HepG2 (cell line): Measurements from ENCODE around the gene PLA2G4A.

Experiments used
- JDP2 ChIP-seq: sonication (generic); formaldehyde crosslinking; IDR thresholded peaks from 2 replicates; pipeline ENCODE4 v1.8.1; 2022; ENCODE audit warnings: missing genetic modification reagents, borderline replicate concordance
- MTA1 ChIP-seq: sonication (generic); formaldehyde crosslinking; IDR thresholded peaks from 2 replicates; pipeline ENCODE4 v1.4.0; 2020; ENCODE audit warnings: missing genetic modification reagents, mild to moderate bottlenecking, borderline replicate concordance
- NFKBIZ ChIP-seq: IDR thresholded peaks from 2 replicates; pipeline ENCODE4 v1.6.1; 2018; ENCODE audit warnings: missing genetic modification reagents, missing compliant biosample characterization
- POLR2AphosphoS2 ChIP-seq: IDR thresholded peaks from 2 replicates; pipeline ENCODE4 v1.6.1; 2011; ENCODE audit warnings: low read depth, low read length, improper control_type of control experiment
- SUZ12 ChIP-seq: fragments of 150-350 bp; IDR thresholded peaks from 2 replicates; pipeline ENCODE4 v1.6.1; 2014; ENCODE audit warnings: low read depth, low read length
- TARDBP ChIP-seq: sonication (generic); formaldehyde crosslinking; IDR thresholded peaks from 2 replicates; pipeline ENCODE4 v1.8.0; 2022; ENCODE audit warnings: mild to moderate bottlenecking, missing genetic modification reagents
- ZNF570 ChIP-seq: sonication (generic); formaldehyde crosslinking; IDR thresholded peaks from 2 replicates; pipeline ENCODE4 v1.4.0; 2020; ENCODE audit warnings: mild to moderate bottlenecking, missing genetic modification reagents, borderline replicate concordance
- TF ChIP-seq, protein P1 (sequence below): sonication (generic); formaldehyde crosslinking; IDR thresholded peaks from 2 replicates; pipeline ENCODE4 v1.4.0; 2020; ENCODE audit warnings: mild to moderate bottlenecking, missing genetic modification reagents, borderline replicate concordance
- TF ChIP-seq, protein P2 (sequence below): sonication (generic); formaldehyde crosslinking; IDR thresholded peaks from 2 replicates; pipeline ENCODE4 v1.5.0; 2020; ENCODE audit warnings: mild to moderate bottlenecking, missing genetic modification reagents, moderate library complexity

DNA sequence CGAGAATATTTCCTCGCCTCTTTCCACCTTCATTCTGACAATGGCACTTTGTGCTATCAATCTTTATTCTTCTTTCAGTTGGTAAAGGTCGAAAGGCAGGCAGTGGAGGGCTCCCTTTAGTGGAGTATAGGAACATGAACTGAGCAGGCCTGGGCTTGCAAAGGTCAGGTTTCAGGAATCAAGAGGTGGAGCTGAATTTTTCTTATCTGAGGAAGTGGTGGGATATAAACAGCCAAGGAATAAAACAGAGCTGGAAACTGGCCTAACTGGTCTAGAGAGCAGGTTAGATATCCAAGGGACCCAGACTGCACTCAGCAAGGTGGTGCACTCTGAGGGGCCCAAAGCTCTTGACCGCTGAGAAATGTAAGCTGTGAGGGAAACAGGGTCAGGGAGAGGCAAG, 99.1 kb downstream of the PLA2G4A start:
- TF ChIP-seq SUZ12 (no peak), NFKBIZ (CRISPR knock-in tag) (no peak), TARDBP (CRISPR knock-in tag) (no peak), JDP2 (CRISPR knock-in tag) (no peak), ZNF570 (CRISPR knock-in tag) (no peak), POLR2AphosphoS2 (no peak), MTA1 (CRISPR knock-in tag) (no peak)
- TF ChIP-seq, protein P1, sequence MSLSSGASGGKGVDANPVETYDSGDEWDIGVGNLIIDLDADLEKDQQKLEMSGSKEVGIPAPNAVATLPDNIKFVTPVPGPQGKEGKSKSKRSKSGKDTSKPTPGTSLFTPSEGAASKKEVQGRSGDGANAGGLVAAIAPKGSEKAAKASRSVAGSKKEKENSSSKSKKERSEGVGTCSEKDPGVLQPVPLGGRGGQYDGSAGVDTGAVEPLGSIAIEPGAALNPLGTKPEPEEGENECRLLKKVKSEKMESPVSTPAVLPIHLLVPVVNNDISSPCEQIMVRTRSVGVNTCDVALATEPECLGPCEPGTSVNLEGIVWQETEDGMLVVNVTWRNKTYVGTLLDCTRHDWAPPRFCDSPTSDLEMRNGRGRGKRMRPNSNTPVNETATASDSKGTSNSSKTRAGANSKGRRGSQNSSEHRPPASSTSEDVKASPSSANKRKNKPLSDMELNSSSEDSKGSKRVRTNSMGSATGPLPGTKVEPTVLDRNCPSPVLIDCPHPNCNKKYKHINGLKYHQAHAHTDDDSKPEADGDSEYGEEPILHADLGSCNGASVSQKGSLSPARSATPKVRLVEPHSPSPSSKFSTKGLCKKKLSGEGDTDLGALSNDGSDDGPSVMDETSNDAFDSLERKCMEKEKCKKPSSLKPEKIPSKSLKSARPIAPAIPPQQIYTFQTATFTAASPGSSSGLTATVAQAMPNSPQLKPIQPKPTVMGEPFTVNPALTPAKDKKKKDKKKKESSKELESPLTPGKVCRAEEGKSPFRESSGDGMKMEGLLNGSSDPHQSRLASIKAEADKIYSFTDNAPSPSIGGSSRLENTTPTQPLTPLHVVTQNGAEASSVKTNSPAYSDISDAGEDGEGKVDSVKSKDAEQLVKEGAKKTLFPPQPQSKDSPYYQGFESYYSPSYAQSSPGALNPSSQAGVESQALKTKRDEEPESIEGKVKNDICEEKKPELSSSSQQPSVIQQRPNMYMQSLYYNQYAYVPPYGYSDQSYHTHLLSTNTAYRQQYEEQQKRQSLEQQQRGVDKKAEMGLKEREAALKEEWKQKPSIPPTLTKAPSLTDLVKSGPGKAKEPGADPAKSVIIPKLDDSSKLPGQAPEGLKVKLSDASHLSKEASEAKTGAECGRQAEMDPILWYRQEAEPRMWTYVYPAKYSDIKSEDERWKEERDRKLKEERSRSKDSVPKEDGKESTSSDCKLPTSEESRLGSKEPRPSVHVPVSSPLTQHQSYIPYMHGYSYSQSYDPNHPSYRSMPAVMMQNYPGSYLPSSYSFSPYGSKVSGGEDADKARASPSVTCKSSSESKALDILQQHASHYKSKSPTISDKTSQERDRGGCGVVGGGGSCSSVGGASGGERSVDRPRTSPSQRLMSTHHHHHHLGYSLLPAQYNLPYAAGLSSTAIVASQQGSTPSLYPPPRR (CRISPR knock-in tag) = no peak
- TF ChIP-seq, protein P2, sequence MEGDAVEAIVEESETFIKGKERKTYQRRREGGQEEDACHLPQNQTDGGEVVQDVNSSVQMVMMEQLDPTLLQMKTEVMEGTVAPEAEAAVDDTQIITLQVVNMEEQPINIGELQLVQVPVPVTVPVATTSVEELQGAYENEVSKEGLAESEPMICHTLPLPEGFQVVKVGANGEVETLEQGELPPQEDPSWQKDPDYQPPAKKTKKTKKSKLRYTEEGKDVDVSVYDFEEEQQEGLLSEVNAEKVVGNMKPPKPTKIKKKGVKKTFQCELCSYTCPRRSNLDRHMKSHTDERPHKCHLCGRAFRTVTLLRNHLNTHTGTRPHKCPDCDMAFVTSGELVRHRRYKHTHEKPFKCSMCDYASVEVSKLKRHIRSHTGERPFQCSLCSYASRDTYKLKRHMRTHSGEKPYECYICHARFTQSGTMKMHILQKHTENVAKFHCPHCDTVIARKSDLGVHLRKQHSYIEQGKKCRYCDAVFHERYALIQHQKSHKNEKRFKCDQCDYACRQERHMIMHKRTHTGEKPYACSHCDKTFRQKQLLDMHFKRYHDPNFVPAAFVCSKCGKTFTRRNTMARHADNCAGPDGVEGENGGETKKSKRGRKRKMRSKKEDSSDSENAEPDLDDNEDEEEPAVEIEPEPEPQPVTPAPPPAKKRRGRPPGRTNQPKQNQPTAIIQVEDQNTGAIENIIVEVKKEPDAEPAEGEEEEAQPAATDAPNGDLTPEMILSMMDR = no peak
